GM18873 (cell line): ENCODE results near the gene TAX1BP1.
"Not testable (repeated sequence)": the region's sequence is repeated elsewhere in the genome, so short reads cannot be mapped to it uniquely, and the experiment has no call there.

Experiments used
- ATAC-seq: cut with Tn5 transposase; IDR thresholded peaks from one replicate; pipeline ENCODE4 v1.9.1; 2021; ENCODE audit warnings: mild to moderate bottlenecking, moderate library complexity, moderate number of reproducible peaks; ENCODE audit not compliant: unreplicated experiment, low FRiP score

Gene TAX1BP1

GRCh38 chr7:27839099-27839498 is 99.1 kb downstream of the TAX1BP1 start:
- ATAC-seq = no peak

- ATAC-seq = no peak
Measured at GRCh38 chr7:27840313-27840712, 100.4 kb downstream of the TAX1BP1 start.

- no peak for ATAC-seq
Measured at GRCh38 chr7:27840760-27841364, 100.9 kb downstream of the TAX1BP1 start.

GRCh38 chr7:27842094-27842692 is 102.2 kb downstream of the TAX1BP1 start:
- no peak for ATAC-seq

GRCh38 chr7:27842851-27843250 is 102.9 kb downstream of the TAX1BP1 start:
- ATAC-seq = no peak

GRCh38 chr7:27843584-27844305 is 103.8 kb downstream of the TAX1BP1 start:
- ATAC-seq = no peak

GRCh38 chr7:27846388-27846787 is 106.4 kb downstream of the TAX1BP1 start:
- ATAC-seq = no peak

- ATAC-seq = no peak
Measured at GRCh38 chr7:27850531-27850930, 110.6 kb downstream of the TAX1BP1 start.

GRCh38 chr7:27856703-27857485 is 116.9 kb downstream of the TAX1BP1 start:
- not testable (repeated sequence) for ATAC-seq

- no peak for ATAC-seq
Measured at GRCh38 chr7:27860800-27861199, 120.8 kb downstream of the TAX1BP1 start.

GRCh38 chr7:27861747-27862146 is 121.8 kb downstream of the TAX1BP1 start:
- no peak for ATAC-seq

GRCh38 chr7:27863880-27864279 is 123.9 kb downstream of the TAX1BP1 start:
- no peak for ATAC-seq

- ATAC-seq = no peak
Measured at GRCh38 chr7:27866256-27866655, 126.3 kb downstream of the TAX1BP1 start.

- ATAC-seq = no peak
Measured at GRCh38 chr7:27866828-27867672, 127.1 kb downstream of the TAX1BP1 start.

GRCh38 chr7:27868131-27868550 is 128.2 kb downstream of the TAX1BP1 start:
- no peak for ATAC-seq

- ATAC-seq = no peak
Measured at GRCh38 chr7:27869056-27869455, 129.1 kb downstream of the TAX1BP1 start.

- ATAC-seq = no peak
Measured at GRCh38 chr7:27870595-27870994, 130.6 kb downstream of the TAX1BP1 start.

GRCh38 chr7:27871086-27871485 is 131.1 kb downstream of the TAX1BP1 start:
- no peak for ATAC-seq

- ATAC-seq = no peak
Measured at GRCh38 chr7:27871866-27872265, 131.9 kb downstream of the TAX1BP1 start.
